ENCODE data around the gene GATAD2B.
"Not testable (repeated sequence)": the region's sequence is repeated elsewhere in the genome, so short reads cannot be mapped to it uniquely, and the experiment has no call there.

Gene GATAD2B

GRCh38 chr1:153793973-153794615 is 128.7 kb downstream of the GATAD2B start:
- DNase-seq = no peak

GRCh38 chr1:153793261-153793972 is 129.4 kb downstream of the GATAD2B start:
- DNase-seq = no peak

- no peak for DNase-seq
These were observed 130.1 kb downstream of the GATAD2B start for GRCh38 chr1:153792631-153793041.

- DNase-seq = no peak
These were observed 131.0 kb downstream of the GATAD2B start for GRCh38 chr1:153791648-153792253.

- DNase-seq = no peak
These were observed 131.7 kb downstream of the GATAD2B start for GRCh38 chr1:153790966-153791647.

GRCh38 chr1:153790313-153790965 is 132.3 kb downstream of the GATAD2B start:
- DNase-seq = no peak

GRCh38 chr1:153789478-153790034 is 133.2 kb downstream of the GATAD2B start:
- no peak for DNase-seq

- DNase-seq = no peak
These were observed 136.6 kb downstream of the GATAD2B start for GRCh38 chr1:153786038-153786790.

GRCh38 chr1:153783233-153784190 is 139.3 kb downstream of the GATAD2B start:
- peak; percentile 84 for DNase-seq

GRCh38 chr1:153782648-153783047 is 140.1 kb downstream of the GATAD2B start:
- DNase-seq = not testable (repeated sequence)

GRCh38 chr1:153780551-153780950 is 142.2 kb downstream of the GATAD2B start:
- DNase-seq = no peak

- DNase-seq = no peak
These were observed 142.8 kb downstream of the GATAD2B start for GRCh38 chr1:153779781-153780541.

- no peak for DNase-seq
These were observed 143.8 kb downstream of the GATAD2B start for GRCh38 chr1:153778824-153779519.

GRCh38 chr1:153778051-153778823 is 144.5 kb downstream of the GATAD2B start:
- no peak for DNase-seq

- no peak for DNase-seq
These were observed 145.1 kb downstream of the GATAD2B start for GRCh38 chr1:153777648-153778047.

GRCh38 chr1:153776845-153777370 is 145.9 kb downstream of the GATAD2B start:
- no peak for DNase-seq

GRCh38 chr1:153776352-153776751 is 146.4 kb downstream of the GATAD2B start:
- no peak for DNase-seq
